GM12878 (cell line): ENCODE results near the gene COL4A2. TPM values are rescaled to one million over a fixed set of nuclear protein-coding genes. Genes with fewer than 3 reads are reported as not detected.

Experiments
- ATAC-seq: fragments of 200-7000 bp; cut with Tn5 transposase; 3 replicates; pipeline ENCODE4 v1.9.1; 2020; ENCODE audit warnings: mild to moderate bottlenecking, moderate library complexity
- BruUV-seq: library from RNA; stranded (reverse); fragments of 400-500 nt; replicated peaks from 2 replicates; lab custom pipeline; 2021; lab: Mats Ljungman, UMichigan
- CTCF ChIA-PET: fragments of 300-600 bp; sonication (Branson Sonifier 250); formaldehyde crosslinking; extraction: SDS; loops from one replicate; lab custom pipeline; 2021; ENCODE audit warnings: inconsistent platforms; lab: Yijun Ruan, JAX
- POLR2A ChIA-PET: fragments of 350-600 bp; formaldehyde crosslinking; extraction: SDS; loops from one replicate; lab custom pipeline; 2021; ENCODE audit warnings: inconsistent platforms; lab: Charles Lee
- RAD21 ChIA-PET: fragments of 300-600 bp; sonication (Branson Sonifier 250); formaldehyde crosslinking; loops from one replicate; lab custom pipeline; 2023; ENCODE audit warnings: antibody characterized with exemption; ENCODE audit not compliant: unreplicated experiment; lab: Charles Lee
- SMC1A ChIA-PET: fragments of 300-600 bp; sonication (Branson Sonifier 250); formaldehyde crosslinking; loops from one replicate; lab custom pipeline; 2023; ENCODE audit not compliant: unreplicated experiment, uncharacterized antibody; lab: Charles Lee
- DNase-seq: peaks from one replicate; pipeline ENCODE4 v3.0.0-alpha.2; 2011; ENCODE audit warnings: low read depth, low spot score
- FAIRE-seq: peaks from 3 replicates; lab custom pipeline; 2011; peaks lifted over from hg19 to GRCh38; lab: Jason Lieb, UNC
- H2AFZ ChIP-seq: 2 replicates; pipeline ENCODE4 v1.6.0; 2011; ENCODE audit warnings: low read depth, low read length, control low read depth; ENCODE audit not compliant: control insufficient read depth
- H3K27ac ChIP-seq: 2 replicates; pipeline ENCODE4 v1.5.1; 2011; ENCODE audit warnings: control low read depth; ENCODE audit not compliant: control insufficient read depth, insufficient read depth
- H3K27me3 ChIP-seq, 2 experiments: replicated peaks in 1 of 2; 2 replicates each; pipeline versions ENCODE4 v1.6.0 to v1.6.1; 2011; ENCODE audit warnings: low read length in 1 of 2; ENCODE audit not compliant: control insufficient read depth in 2 of 2, insufficient read depth in 2 of 2
- H3K36me3 ChIP-seq, 2 experiments: 2 replicates each; pipeline ENCODE4 v1.5.1; 2011; ENCODE audit warnings: low read length in 1 of 2; ENCODE audit not compliant: control insufficient read depth in 2 of 2, insufficient read depth in 2 of 2
- H3K4me1 ChIP-seq: 2 replicates; pipeline ENCODE4 v1.6.1; 2011; ENCODE audit warnings: mild to moderate bottlenecking, low read length, moderate library complexity, mixed read lengths; ENCODE audit not compliant: control insufficient read depth, insufficient read depth
- H3K4me2 ChIP-seq: 2 replicates; pipeline ENCODE4 v1.6.0; 2011; ENCODE audit warnings: control low read depth; ENCODE audit not compliant: control insufficient read depth, insufficient read depth
- H3K4me3 ChIP-seq: fragments of 200-600 bp; sonication (generic); 2 replicates; pipeline ENCODE4 v1.5.1; 2016
- H3K79me2 ChIP-seq: 2 replicates; pipeline ENCODE4 v1.6.0; 2011; ENCODE audit warnings: low read length; ENCODE audit not compliant: control insufficient read depth, insufficient read depth
- H3K9ac ChIP-seq: 2 replicates; pipeline ENCODE4 v1.8.0; 2011; ENCODE audit warnings: low read length, control low read depth, mixed read lengths; ENCODE audit not compliant: control insufficient read depth, insufficient read depth
- H3K9me3 ChIP-seq: replicated peaks from 3 replicates; pipeline ENCODE4 v1.5.1; 2011; ENCODE audit warnings: mild to moderate bottlenecking, low read length; ENCODE audit not compliant: control insufficient read depth, insufficient read depth
- H4K20me1 ChIP-seq: 2 replicates; pipeline ENCODE4 v1.6.0; 2011; ENCODE audit not compliant: control insufficient read depth, insufficient read depth
- IKZF1 ChIP-seq: fragments of 450-650 bp; conservative IDR thresholded peaks from 2 replicates; pipeline ENCODE4 v1.6.1; 2017; ENCODE audit warnings: antibody characterized with exemption, mild to moderate bottlenecking
- MEF2B ChIP-seq: fragments of 450-650 bp; IDR thresholded peaks from 2 replicates; pipeline ENCODE4 v1.6.1; 2018; ENCODE audit warnings: mild to moderate bottlenecking, moderate library complexity; ENCODE audit not compliant: partially characterized antibody, poor library complexity, severe bottlenecking
- SREBF2 ChIP-seq: IDR thresholded peaks from 2 replicates; pipeline ENCODE4 v1.6.1; 2012; ENCODE audit warnings: mild to moderate bottlenecking, low read length
- ZBTB33 ChIP-seq: fragments of 450-650 bp; IDR thresholded peaks from 2 replicates; pipeline ENCODE4 v1.6.1; 2017; ENCODE audit warnings: mild to moderate bottlenecking
- WGBS: methylation state at CpG from one replicate; pipeline ENCODE4 v1.1.6; 2016; ENCODE audit warnings: low lambda C conversion rate; ENCODE audit not compliant: insufficient replicate concordance, insufficient coverage; ENCODE audit errors: missing lambda C conversion rate; 5-methylcytosine and 5-hydroxymethylcytosine counted together
- in situ Hi-C: fragments of 300-500 bp; cut with MboI; formaldehyde crosslinking; loops from 9 replicates; pipeline ENCODE4 v1.14.3; 2018; ENCODE audit warnings: mixed read lengths
- intact Hi-C: fragments of 100-400 bp; cut with micrococcal nuclease; formaldehyde crosslinking; loops from one replicate; pipeline ENCODE4 v1.14.2; 2022; ENCODE audit not compliant: unreplicated experiment
- polyA plus RNA-seq, 11 experiments: library from polyadenylated mRNA; depleted of rRNA in 4 of 11; unstranded in 6 of 11; stranded (reverse) in 5 of 11; fragments of >200 nt; fragmentation: Nextera tagmentation in 4 of 11; fragmentation: Illumina TruSeq in 1 of 11; extraction: Ambion mirVana in 4 of 11; extraction: Trizol in 1 of 11; gene quantifications; 1 replicate in 1 of 11; 2 replicates in 10 of 11; pipeline versions ENCODE4 v1.2.1 to v1.2.3, GENCODE V29; 2011 to 2016; ENCODE audit warnings: inconsistent platforms in 2 of 11, missing spikeins in 2 of 11, low read depth in 1 of 11
- total RNA-seq, 4 experiments: library from RNA; depleted of rRNA in 3 of 4; stranded (reverse); fragments of >200 nt in 3 of 4; fragmentation: Illumina TruSeq in 1 of 4; extraction: Trizol in 1 of 4; gene quantifications; 2 replicates each; pipeline versions ENCODE4 v1.2.1 to v1.2.3, GENCODE V29; 2013 to 2021

COL4A2 gene
- total and polyA plus RNA-seq, 10 of the 15 experiments (the other 5 are each of a cell fraction or from before 2014, with no cell fraction given): 0.16 to 1.6 (median 0.62) TPM; not detected in 3

GRCh38 chr13:110556224-110556606 lies 249.1 kb downstream of the COL4A2 start:
- BruUV-seq: no TSS peak
- Histone ChIP-seq H3K9ac (no peak overlapping the region), H3K9me3 (no peaks in the 10 kb centered on the region; the same call in 2 of the 3 replicates), H3K4me3 (no peak overlapping the region), H3K27me3 (no peaks in the 10 kb centered on the region), H4K20me1 (no peaks in the 10 kb centered on the region; the same call in 1 of the 2 replicates), H3K79me2 (peaks cover 4% of the 10 kb centered on the region; the same call in 1 of the 2 replicates), H3K36me3 (no peaks in the 10 kb centered on the region; a peak in 1 of 4 replicates), H3K27ac (no peak overlapping the region), H3K4me2 (no peak overlapping the region), H3K4me1 (no peaks in the 10 kb centered on the region; the same call in 1 of the 2 replicates), H2AFZ (no peak overlapping the region)
- intact Hi-C loops (loop anchor here (10.0 kb wide), 1 partner anchor 1391 kb away; no protein-coding TSS in a partner anchor), in situ Hi-C loops (no loop called here)
- no peak for DNase-seq
- RAD21 ChIA-PET: interaction anchor here (1.0 to 1.6 kb wide), 4 partner anchors 18 to 100 kb away, joined by 3 to 9 read pairs (median 4); no protein-coding TSS in a partner anchor
- 25% methylated on average over 1 of the region's 1 CpG for WGBS
- CTCF ChIA-PET: interaction anchor here (1.1 to 1.6 kb wide), 4 partner anchors 17 to 103 kb away, joined by 3 to 4 read pairs (median 3); no protein-coding TSS in a partner anchor
- POLR2A ChIA-PET: interaction anchor here (0.6 to 1.1 kb wide), 3 partner anchors 14 to 28 kb away, joined by 4 to 5 read pairs (median 5); no protein-coding TSS in a partner anchor
- 0 out of 2 replicates have a peak, but pooled peaks have one; percentile 2 for TF ChIP-seq IKZF1
- no peak for TF ChIP-seq ZBTB33
- no peak for TF ChIP-seq MEF2B
- TF ChIP-seq SREBF2: no peak
- no peak for ATAC-seq
- no peak for FAIRE-seq
- SMC1A ChIA-PET: interaction anchor here (0.7 to 1.3 kb wide), 2 partner anchors 30 to 93 kb away, joined by 3 read pairs; no protein-coding TSS in a partner anchor
